ENCODE data around the gene RAD51B. TPM values are rescaled to one million over a fixed set of nuclear protein-coding genes. Genes with fewer than 3 reads are reported as not detected.

Gene RAD51B
- total and polyA plus RNA-seq, 9 of the 15 experiments (the other 6 are each of a cell fraction or from before 2014, with no cell fraction given): 8.5 to 17.3 (median 11.3) TPM

GRCh38 chr14:67819563-67820421 lies at the start of gene RAD51B (continued):
- TF ChIP-seq, protein P1, sequence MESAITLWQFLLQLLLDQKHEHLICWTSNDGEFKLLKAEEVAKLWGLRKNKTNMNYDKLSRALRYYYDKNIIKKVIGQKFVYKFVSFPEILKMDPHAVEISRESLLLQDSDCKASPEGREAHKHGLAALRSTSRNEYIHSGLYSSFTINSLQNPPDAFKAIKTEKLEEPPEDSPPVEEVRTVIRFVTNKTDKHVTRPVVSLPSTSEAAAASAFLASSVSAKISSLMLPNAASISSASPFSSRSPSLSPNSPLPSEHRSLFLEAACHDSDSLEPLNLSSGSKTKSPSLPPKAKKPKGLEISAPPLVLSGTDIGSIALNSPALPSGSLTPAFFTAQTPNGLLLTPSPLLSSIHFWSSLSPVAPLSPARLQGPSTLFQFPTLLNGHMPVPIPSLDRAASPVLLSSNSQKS (CRISPR knock-in tag; IDR thresholded peaks at IDR 0.05): no peak
- TF ChIP-seq POLR2A (conservative IDR thresholded peaks at IDR 0.05): peak; percentile 57; the same call in 1 of the 2 replicates
- TF ChIP-seq PCBP2 (IDR thresholded peaks at IDR 0.05; ENCODE audit: low read depth, low read length, poor library complexity, severe bottlenecking): no peak
- peak; percentile 72 for TF ChIP-seq RBBP5 (IDR thresholded peaks at IDR 0.05; ENCODE audit: borderline replicate concordance, insufficient read depth, low read length, poor library complexity, severe bottlenecking)
- TF ChIP-seq, protein P2, sequence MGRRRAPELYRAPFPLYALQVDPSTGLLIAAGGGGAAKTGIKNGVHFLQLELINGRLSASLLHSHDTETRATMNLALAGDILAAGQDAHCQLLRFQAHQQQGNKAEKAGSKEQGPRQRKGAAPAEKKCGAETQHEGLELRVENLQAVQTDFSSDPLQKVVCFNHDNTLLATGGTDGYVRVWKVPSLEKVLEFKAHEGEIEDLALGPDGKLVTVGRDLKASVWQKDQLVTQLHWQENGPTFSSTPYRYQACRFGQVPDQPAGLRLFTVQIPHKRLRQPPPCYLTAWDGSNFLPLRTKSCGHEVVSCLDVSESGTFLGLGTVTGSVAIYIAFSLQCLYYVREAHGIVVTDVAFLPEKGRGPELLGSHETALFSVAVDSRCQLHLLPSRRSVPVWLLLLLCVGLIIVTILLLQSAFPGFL (CRISPR knock-in tag; IDR thresholded peaks at IDR 0.05): no peak
- no peak for TF ChIP-seq FOXJ3 (CRISPR knock-in tag; IDR thresholded peaks at IDR 0.05)
- no peak for TF ChIP-seq SP1 (CRISPR knock-in tag; IDR thresholded peaks at IDR 0.05)
- no peak for TF ChIP-seq ZNF75A (CRISPR knock-in tag; IDR thresholded peaks at IDR 0.05)
- no peak for TF ChIP-seq TEAD2 (tag; IDR thresholded peaks at IDR 0.05)
- TF ChIP-seq, protein P3, sequence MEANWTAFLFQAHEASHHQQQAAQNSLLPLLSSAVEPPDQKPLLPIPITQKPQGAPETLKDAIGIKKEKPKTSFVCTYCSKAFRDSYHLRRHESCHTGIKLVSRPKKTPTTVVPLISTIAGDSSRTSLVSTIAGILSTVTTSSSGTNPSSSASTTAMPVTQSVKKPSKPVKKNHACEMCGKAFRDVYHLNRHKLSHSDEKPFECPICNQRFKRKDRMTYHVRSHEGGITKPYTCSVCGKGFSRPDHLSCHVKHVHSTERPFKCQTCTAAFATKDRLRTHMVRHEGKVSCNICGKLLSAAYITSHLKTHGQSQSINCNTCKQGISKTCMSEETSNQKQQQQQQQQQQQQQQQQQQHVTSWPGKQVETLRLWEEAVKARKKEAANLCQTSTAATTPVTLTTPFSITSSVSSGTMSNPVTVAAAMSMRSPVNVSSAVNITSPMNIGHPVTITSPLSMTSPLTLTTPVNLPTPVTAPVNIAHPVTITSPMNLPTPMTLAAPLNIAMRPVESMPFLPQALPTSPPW (CRISPR knock-in tag; IDR thresholded peaks at IDR 0.05): no peak; the same call in 1 of the 2 replicates
- TF ChIP-seq BDP1 (IDR thresholded peaks at IDR 0.05; ENCODE audit: insufficient read depth, insufficient read length): no peak
- TF ChIP-seq POLR2AphosphoS5 (IDR thresholded peaks at IDR 0.05; ENCODE audit: control insufficient read depth, insufficient read depth, low read depth, low read length): peak; percentile 41; the same call in 1 of the 2 replicates
- TF ChIP-seq MAZ (CRISPR knock-in tag; conservative IDR thresholded peaks at IDR 0.05 in 1 of 2, IDR thresholded peaks at IDR 0.05 in 1 of 2): no peak; a peak in 1 of 4 replicates
- TF ChIP-seq, protein P4, sequence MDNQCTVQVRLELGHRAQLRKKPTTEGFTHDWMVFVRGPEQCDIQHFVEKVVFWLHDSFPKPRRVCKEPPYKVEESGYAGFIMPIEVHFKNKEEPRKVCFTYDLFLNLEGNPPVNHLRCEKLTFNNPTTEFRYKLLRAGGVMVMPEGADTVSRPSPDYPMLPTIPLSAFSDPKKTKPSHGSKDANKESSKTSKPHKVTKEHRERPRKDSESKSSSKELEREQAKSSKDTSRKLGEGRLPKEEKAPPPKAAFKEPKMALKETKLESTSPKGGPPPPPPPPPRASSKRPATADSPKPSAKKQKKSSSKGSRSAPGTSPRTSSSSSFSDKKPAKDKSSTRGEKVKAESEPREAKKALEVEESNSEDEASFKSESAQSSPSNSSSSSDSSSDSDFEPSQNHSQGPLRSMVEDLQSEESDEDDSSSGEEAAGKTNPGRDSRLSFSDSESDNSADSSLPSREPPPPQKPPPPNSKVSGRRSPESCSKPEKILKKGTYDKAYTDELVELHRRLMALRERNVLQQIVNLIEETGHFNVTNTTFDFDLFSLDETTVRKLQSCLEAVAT (IDR thresholded peaks at IDR 0.05): peak in 1 of 2 experiments; percentile 64; a peak in 1 of 4 replicates
- TF ChIP-seq, protein P5, sequence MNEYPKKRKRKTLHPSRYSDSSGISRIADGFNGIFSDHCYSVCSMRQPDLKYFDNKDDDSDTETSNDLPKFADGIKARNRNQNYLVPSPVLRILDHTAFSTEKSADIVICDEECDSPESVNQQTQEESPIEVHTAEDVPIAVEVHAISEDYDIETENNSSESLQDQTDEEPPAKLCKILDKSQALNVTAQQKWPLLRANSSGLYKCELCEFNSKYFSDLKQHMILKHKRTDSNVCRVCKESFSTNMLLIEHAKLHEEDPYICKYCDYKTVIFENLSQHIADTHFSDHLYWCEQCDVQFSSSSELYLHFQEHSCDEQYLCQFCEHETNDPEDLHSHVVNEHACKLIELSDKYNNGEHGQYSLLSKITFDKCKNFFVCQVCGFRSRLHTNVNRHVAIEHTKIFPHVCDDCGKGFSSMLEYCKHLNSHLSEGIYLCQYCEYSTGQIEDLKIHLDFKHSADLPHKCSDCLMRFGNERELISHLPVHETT (CRISPR knock-in tag; conservative IDR thresholded peaks at IDR 0.05 in 1 of 2, IDR thresholded peaks at IDR 0.05 in 1 of 2): no peak
- TF ChIP-seq CXXC5 (CRISPR knock-in tag; IDR thresholded peaks at IDR 0.05): peak; percentile 73
- TF ChIP-seq MAFK (IDR thresholded peaks at IDR 0.05; ENCODE audit: low read length): no peak
- no peak for TF ChIP-seq POU5F1 (IDR thresholded peaks at IDR 0.05; ENCODE audit: borderline replicate concordance, low read depth, low read length, partially characterized antibody)
- peak; percentile 67 for TF ChIP-seq ZFX (CRISPR knock-in tag; IDR thresholded peaks at IDR 0.05)
- no peak for TF ChIP-seq ZBTB1 (CRISPR knock-in tag; IDR thresholded peaks at IDR 0.05; ENCODE audit: borderline replicate concordance, low read depth)

Measured in K562 (cell line).